HEK293 (cell line): ENCODE results near the gene ACSS1.

Experiments used
- BCL11B ChIP-seq: fragments of 450-650 bp; formaldehyde crosslinking; IDR thresholded peaks from 2 replicates; pipeline ENCODE4 v1.5.1; 2016; ENCODE audit warnings: low read depth, missing biosample characterization, missing genetic modification characterization
- ZNF184 ChIP-seq: fragments of 450-650 bp; IDR thresholded peaks from 2 replicates; pipeline ENCODE4 v1.5.1; 2018; ENCODE audit warnings: missing biosample characterization, mild to moderate bottlenecking, missing genetic modification characterization
- ZNF561 ChIP-seq: fragments of 450-650 bp; IDR thresholded peaks from 2 replicates; pipeline ENCODE4 v1.5.1; 2018; ENCODE audit warnings: missing biosample characterization, missing genetic modification characterization, borderline replicate concordance
- ZNF785 ChIP-seq: fragments of 450-650 bp; formaldehyde crosslinking; IDR thresholded peaks from 2 replicates; pipeline ENCODE4 v1.5.1; 2016; ENCODE audit warnings: missing biosample characterization, missing genetic modification characterization
- TF ChIP-seq, protein P1 (sequence below): fragments of 450-650 bp; formaldehyde crosslinking; IDR thresholded peaks from 2 replicates; pipeline ENCODE4 v1.5.1; 2016; ENCODE audit warnings: missing biosample characterization, missing genetic modification characterization
- TF ChIP-seq, protein P2 (sequence below): fragments of 450-650 bp; formaldehyde crosslinking; IDR thresholded peaks from 2 replicates; pipeline ENCODE4 v1.5.1; 2016; ENCODE audit warnings: missing biosample characterization, missing genetic modification characterization, low read depth

DNA sequence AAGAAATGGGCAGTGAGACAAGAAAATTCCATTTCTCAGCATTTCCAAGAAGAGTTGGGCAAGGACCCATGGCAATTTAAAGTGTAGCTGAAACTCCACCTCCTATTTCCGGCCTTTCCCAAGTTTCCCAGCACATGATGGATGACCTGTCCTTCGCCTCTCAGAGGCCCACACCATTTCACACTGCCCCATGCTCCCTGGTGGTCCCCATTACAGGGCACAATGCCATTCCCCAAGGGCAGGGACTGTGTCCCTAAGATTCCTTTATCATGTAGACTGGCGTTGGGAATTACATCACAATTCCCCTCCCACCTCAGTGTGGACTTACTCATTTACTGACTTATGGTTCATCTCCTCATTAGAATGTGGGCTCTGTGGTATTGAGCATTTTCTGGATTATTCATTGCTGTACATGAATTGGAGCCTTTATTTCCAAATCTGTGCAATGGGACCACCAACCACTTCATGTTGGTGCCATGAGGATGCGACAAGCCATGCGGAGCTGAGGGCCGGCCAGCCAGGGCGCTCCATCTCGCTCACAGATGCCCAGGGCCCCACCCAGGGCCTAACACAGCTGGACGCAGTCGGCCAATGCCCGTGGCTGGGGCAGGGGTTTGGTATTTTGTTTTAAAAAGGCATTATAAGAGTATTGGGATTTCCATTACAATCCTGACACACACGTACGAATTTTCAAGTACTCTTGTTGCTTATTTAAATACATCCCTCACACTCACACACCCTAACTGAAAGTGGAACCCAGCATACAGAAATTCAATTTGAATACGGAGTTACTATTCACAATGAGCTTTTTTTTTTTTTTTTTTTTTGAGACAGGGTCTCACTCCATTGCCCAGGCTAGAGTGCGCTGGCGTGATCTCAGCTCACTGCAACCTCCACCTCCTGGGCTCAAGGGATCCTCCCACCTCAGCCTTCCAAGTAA is 5.4 kb downstream of the ACSS1 start:
- TF ChIP-seq BCL11B (tag by site-specific recombination) (no peak), ZNF184 (tag by site-specific recombination) (no peak), ZNF785 (tag by site-specific recombination) (no peak), ZNF561 (tag by site-specific recombination) (no peak)
- TF ChIP-seq, protein P1, sequence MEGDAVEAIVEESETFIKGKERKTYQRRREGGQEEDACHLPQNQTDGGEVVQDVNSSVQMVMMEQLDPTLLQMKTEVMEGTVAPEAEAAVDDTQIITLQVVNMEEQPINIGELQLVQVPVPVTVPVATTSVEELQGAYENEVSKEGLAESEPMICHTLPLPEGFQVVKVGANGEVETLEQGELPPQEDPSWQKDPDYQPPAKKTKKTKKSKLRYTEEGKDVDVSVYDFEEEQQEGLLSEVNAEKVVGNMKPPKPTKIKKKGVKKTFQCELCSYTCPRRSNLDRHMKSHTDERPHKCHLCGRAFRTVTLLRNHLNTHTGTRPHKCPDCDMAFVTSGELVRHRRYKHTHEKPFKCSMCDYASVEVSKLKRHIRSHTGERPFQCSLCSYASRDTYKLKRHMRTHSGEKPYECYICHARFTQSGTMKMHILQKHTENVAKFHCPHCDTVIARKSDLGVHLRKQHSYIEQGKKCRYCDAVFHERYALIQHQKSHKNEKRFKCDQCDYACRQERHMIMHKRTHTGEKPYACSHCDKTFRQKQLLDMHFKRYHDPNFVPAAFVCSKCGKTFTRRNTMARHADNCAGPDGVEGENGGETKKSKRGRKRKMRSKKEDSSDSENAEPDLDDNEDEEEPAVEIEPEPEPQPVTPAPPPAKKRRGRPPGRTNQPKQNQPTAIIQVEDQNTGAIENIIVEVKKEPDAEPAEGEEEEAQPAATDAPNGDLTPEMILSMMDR (tag by site-specific recombination): no peak
- TF ChIP-seq, protein P2, sequence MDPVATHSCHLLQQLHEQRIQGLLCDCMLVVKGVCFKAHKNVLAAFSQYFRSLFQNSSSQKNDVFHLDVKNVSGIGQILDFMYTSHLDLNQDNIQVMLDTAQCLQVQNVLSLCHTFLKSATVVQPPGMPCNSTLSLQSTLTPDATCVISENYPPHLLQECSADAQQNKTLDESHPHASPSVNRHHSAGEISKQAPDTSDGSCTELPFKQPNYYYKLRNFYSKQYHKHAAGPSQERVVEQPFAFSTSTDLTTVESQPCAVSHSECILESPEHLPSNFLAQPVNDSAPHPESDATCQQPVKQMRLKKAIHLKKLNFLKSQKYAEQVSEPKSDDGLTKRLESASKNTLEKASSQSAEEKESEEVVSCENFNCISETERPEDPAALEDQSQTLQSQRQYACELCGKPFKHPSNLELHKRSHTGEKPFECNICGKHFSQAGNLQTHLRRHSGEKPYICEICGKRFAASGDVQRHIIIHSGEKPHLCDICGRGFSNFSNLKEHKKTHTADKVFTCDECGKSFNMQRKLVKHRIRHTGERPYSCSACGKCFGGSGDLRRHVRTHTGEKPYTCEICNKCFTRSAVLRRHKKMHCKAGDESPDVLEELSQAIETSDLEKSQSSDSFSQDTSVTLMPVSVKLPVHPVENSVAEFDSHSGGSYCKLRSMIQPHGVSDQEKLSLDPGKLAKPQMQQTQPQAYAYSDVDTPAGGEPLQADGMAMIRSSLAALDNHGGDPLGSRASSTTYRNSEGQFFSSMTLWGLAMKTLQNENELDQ: no peak
